GM20000 (cell line): ENCODE results near the gene IPO13.

ENCODE experiments used
- DNase-seq: peaks from one replicate; pipeline ENCODE4 v3.0.0; 2012; ENCODE audit warnings: low spot score
- TF ChIP-seq, protein P1 (sequence below): IDR thresholded peaks from 2 replicates; pipeline ENCODE4 v1.5.1; 2012; ENCODE audit warnings: mild to moderate bottlenecking, control low read depth; ENCODE audit errors: extremely low read depth, missing control alignments

IPO13 gene

DNA sequence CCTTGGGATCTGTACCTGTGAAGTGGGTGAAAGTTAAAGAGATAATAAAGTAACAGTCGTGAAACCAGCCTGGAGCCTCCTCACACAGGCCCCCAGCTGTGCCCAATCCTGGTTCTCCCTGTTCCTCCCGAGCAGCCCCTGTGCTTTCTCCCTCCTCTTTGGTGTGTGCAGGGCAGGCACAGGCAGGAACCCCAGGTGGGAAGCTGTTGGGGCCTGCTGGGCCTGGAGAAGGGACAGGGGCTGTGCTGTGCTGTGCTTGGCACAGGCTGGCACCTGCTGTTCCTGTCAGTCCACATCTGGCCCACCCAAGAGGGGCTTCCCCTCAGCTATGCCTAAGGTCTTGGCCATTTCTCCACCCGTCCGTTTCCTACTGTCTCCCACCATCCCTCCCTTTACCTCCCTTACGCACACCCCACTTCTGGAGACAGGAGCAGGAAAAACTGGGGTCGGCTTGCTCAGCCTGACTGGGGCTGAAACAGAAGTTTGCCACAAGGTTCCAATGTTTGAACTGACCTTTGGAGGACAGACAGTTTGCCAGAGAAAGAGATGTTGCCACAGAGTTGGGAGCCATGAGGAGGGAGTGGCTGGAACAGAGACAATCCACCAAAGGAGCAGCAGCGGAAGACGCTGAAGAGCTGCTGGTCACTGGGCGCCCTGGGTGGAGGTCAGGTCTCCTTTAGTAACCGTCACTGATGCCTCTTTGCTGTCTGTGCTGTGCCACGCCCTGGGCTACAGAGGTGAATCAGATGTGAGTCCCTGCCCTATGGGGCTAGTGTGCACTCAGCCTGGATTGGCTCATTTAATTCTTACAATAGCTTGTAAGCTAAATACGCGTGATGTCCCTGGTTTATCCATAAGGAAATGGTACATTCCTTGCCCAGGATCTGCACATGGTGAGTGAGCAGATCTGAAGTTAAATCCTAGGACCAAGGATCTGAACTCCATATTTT, 31.9 kb upstream of the IPO13 start:
- TF ChIP-seq, protein P1, sequence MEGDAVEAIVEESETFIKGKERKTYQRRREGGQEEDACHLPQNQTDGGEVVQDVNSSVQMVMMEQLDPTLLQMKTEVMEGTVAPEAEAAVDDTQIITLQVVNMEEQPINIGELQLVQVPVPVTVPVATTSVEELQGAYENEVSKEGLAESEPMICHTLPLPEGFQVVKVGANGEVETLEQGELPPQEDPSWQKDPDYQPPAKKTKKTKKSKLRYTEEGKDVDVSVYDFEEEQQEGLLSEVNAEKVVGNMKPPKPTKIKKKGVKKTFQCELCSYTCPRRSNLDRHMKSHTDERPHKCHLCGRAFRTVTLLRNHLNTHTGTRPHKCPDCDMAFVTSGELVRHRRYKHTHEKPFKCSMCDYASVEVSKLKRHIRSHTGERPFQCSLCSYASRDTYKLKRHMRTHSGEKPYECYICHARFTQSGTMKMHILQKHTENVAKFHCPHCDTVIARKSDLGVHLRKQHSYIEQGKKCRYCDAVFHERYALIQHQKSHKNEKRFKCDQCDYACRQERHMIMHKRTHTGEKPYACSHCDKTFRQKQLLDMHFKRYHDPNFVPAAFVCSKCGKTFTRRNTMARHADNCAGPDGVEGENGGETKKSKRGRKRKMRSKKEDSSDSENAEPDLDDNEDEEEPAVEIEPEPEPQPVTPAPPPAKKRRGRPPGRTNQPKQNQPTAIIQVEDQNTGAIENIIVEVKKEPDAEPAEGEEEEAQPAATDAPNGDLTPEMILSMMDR = no peak
- DNase-seq = no peak

DNA sequence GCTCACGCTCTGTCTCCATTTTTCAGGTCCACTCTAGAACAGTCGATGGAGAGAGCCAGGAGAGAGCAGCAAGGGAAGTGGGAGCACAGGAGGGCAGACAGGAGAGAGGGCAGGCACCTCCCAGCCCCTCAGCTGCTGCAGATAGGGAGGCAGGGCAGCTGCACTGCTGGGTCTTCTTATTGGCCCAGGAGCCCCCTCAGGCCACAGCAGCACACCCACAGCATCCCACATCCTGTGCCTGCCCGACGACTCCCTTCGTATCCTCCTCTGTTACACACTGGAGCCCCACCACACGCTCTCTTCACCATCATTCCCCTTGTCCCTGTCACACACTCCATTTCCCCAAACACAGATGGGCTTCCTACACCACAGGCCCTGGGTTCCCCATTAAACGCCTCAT, 26.8 kb upstream of the IPO13 start:
- TF ChIP-seq, protein P1 = no peak
- DNase-seq = no peak

DNA sequence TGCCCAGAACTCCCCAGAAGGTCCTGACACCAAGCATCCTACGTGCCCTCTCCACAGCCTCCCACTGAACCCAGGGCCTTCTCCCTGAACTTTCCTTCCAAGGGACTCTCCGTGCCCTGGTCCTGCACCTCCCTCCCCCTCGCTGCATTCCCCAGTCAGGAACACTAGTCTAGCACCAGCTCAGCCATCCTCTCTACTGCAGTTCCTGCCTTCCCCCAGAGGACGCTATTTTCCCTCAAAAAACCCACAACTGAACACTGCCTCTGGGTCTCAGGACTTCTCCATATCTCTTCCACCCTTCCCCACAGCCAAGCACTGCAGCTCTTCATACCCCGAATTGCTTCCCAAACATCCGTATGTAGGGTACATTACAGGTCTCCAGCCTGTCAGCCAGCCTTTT, 25.7 kb upstream of the IPO13 start:
- DNase-seq = no peak
- TF ChIP-seq, protein P1 = no peak

DNA sequence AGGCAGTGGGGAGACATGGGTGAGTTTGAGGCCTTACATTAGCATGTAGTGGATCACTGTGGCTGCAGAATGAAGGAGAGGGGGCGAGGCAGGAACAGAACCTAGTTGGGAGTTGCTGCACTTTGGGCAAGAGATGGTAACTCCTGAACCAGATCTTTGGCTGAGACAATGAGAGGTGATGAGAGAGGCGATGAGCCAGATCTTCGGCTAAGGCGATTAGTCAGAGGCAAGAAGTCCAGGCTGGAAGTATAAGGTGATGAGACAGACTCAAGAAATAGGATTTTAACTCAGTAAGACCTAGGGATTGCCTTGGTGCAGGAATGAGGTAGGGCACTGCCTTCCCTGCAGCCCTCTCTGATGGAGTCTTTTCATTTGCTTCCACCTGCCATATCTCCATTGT, 22.2 kb upstream of the IPO13 start:
- no peak for DNase-seq
- TF ChIP-seq, protein P1 = no peak

DNA sequence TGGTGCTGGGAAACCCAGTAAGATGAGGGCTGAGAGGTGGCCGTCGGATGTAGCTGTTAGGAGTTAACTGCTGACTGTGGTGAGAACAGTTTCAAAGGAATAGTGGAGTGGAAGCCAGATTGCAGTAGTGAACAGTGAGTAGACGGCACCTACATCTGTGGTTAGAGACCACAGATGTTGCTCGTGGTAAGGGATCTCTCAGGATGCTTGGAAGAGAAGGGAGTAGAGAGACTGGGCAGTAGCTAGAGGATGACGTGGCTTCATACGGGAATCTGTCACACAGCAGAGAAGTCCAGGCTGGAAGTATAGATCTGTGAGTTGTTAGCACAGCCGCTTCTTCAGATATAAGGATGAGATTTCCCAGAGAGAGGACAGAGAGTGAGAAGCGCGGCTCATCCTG, 20.9 kb upstream of the IPO13 start:
- no peak for DNase-seq
- TF ChIP-seq, protein P1 = no peak

DNA sequence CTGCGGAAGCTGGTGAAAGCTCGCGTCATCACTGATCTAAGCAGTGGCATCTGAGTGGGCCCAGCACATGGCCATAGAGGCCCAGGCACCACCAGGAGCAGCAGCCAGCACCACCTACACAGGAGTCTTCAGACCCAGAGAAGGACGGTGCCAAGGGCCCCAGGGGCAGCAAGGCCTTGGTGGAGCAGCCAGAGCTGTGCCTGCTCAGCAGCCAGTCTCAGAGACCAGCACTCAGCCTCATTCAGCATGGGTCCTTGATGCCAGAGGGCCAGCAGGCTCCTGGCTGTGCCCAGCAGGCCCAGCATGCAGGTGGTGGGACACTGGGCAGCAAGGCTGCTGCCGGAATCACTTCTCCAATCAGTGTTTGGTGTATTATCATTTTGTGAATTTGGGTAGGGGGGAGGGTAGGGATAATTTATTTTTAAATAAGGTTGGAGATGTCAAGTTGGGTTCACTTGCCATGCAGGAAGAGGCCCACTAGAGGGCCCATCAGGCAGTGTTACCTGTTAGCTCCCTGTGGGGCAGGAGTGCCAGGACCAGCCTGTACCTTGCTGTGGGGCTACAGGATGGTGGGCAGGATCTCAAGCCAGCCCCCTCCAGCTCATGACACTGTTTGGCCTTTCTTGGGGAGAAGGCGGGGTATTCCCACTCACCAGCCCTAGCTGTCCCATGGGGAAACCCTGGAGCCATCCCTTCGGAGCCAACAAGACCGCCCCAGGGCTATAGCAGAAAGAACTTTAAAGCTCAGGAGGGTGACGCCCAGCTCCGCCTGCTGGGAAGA, 16.4 kb upstream of the IPO13 start:
- TF ChIP-seq, protein P1 = peak; percentile 30
- peak; percentile 52 for DNase-seq

DNA sequence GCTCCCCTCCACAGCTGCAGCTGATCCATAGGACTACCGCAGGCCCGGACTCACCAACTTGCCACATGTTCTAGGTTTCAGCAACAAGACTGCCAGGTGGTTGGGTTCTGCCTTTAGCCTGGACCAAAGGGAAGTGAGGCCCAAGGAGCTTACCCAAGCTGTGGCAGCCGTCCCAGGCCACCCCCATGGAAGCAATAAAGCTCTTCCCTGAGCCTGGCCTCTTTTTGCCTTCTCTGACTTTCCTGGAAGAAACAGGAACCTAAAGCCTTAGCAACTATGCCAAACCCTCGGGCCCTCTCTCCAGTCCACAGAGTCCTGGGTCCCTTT, 15.8 kb upstream of the IPO13 start:
- TF ChIP-seq, protein P1 = no peak
- no peak for DNase-seq
